Measurements from ENCODE around the gene SLC16A4.
A peak's percentile ranks its signal among the peaks of the same experiment; 100 is the strongest.
"Not testable (repeated sequence)": the region's sequence is repeated elsewhere in the genome, so short reads cannot be mapped to it uniquely, and the experiment has no call there.

The SLC16A4 gene

GRCh38 chr1:110408488-110408887 lies 17.7 kb upstream of the SLC16A4 start:
- DNase-seq (ENCODE audit: low read depth), result no peak

GRCh38 chr1:110407260-110408210 lies 16.7 kb upstream of the SLC16A4 start, which contains the start of gene LAMTOR5:
Gene LAMTOR5 (minus strand): TSS chr1:110407694. CDS start chr1:110407620, 74 bp downstream.
- no peak for DNase-seq (ENCODE audit: low read depth)

- not testable (repeated sequence) for DNase-seq (ENCODE audit: low read depth)
Observed at GRCh38 chr1:110406407-110406806, 15.6 kb upstream of the SLC16A4 start.

- DNase-seq (ENCODE audit: low read depth), result no peak
Observed at GRCh38 chr1:110404401-110404800, 13.6 kb upstream of the SLC16A4 start.

- DNase-seq (ENCODE audit: low read depth), result no peak
Observed at GRCh38 chr1:110403805-110404204, 13.0 kb upstream of the SLC16A4 start.

- DNase-seq (ENCODE audit: low read depth), result not testable (repeated sequence)
Observed at GRCh38 chr1:110396259-110396958, 5.6 kb upstream of the SLC16A4 start.

- DNase-seq (ENCODE audit: low read depth), result no peak
Observed at GRCh38 chr1:110394493-110394820, 3.6 kb upstream of the SLC16A4 start.

GRCh38 chr1:110393691-110394492 lies 3.1 kb upstream of the SLC16A4 start:
- peak; percentile 80 for DNase-seq (ENCODE audit: low read depth)

GRCh38 chr1:110393286-110393685 lies 2.5 kb upstream of the SLC16A4 start:
- no peak for DNase-seq (ENCODE audit: low read depth)

GRCh38 chr1:110390096-110390495 lies 730 bp downstream of the SLC16A4 start:
- no peak for DNase-seq (ENCODE audit: low read depth)

GRCh38 chr1:110387048-110387754 lies 3.6 kb downstream of the SLC16A4 start:
- DNase-seq (ENCODE audit: low read depth), result no peak

- no peak for DNase-seq (ENCODE audit: low read depth)
Observed at GRCh38 chr1:110385369-110385768, 5.5 kb downstream of the SLC16A4 start.

GRCh38 chr1:110384581-110385321 lies 6.1 kb downstream of the SLC16A4 start:
- no peak for DNase-seq (ENCODE audit: low read depth)

- DNase-seq (ENCODE audit: low read depth), result no peak
Observed at GRCh38 chr1:110383251-110383990, 7.4 kb downstream of the SLC16A4 start.

- no peak for DNase-seq (ENCODE audit: low read depth)
Observed at GRCh38 chr1:110380672-110381283, 10.0 kb downstream of the SLC16A4 start.

- DNase-seq (ENCODE audit: low read depth), result no peak
Observed at GRCh38 chr1:110375490-110375889, 15.3 kb downstream of the SLC16A4 start.

GRCh38 chr1:110370827-110371226 lies 20.0 kb downstream of the SLC16A4 start:
- DNase-seq (ENCODE audit: low read depth), result no peak

- DNase-seq (ENCODE audit: low read depth), result no peak
Observed at GRCh38 chr1:110364221-110364620, 26.6 kb downstream of the SLC16A4 start.

GRCh38 chr1:110361856-110362255 lies 29.0 kb downstream of the SLC16A4 start:
- no peak for DNase-seq (ENCODE audit: low read depth)

- DNase-seq (ENCODE audit: low read depth), result no peak
Observed at GRCh38 chr1:110360431-110360830, 30.4 kb downstream of the SLC16A4 start.
